PC-3 (cell line): ENCODE measurements around the gene GPD2. TPM values are rescaled to one million over a fixed set of nuclear protein-coding genes. Genes with fewer than 3 reads are reported as not detected.
A peak's percentile ranks its signal among the peaks of the same experiment; 100 is the strongest.

Source experiments
- ATAC-seq: fragments of 200-7000 bp; cut with Tn5 transposase; 2 replicates; pipeline ENCODE4 v1.9.1; 2020; ENCODE audit warnings: mild to moderate bottlenecking, moderate library complexity
- BruUV-seq: library from RNA; stranded (reverse); fragments of 400-500 nt; replicated peaks from 2 replicates; lab custom pipeline; 2021; lab: Mats Ljungman, UMichigan
- CTCF ChIA-PET: fragments of 300-600 bp; sonication (Branson Sonifier 250); formaldehyde crosslinking; loops from one replicate; lab custom pipeline; 2022; ENCODE audit warnings: antibody characterized with exemption; lab: Charles Lee
- POLR2A ChIA-PET: fragments of 300-600 bp; sonication (Branson Sonifier 250); formaldehyde crosslinking; loops from one replicate; lab custom pipeline; 2022; ENCODE audit warnings: antibody characterized with exemption; ENCODE audit not compliant: unreplicated experiment; lab: Charles Lee
- DNase-seq: peaks from one replicate; pipeline ENCODE4 v3.0.0-alpha.2; 2015
- H2AFZ ChIP-seq: fragments of 300-600 bp; sonication (generic); 2 replicates; pipeline ENCODE4 v1.6.0; 2016; ENCODE audit warnings: antibody characterized with exemption, low read length
- H3F3A ChIP-seq: fragments of 300-600 bp; sonication (generic); one replicate; pipeline ENCODE4 v1.6.0; 2017; ENCODE audit warnings: antibody characterized with exemption, low read length, control low read depth, mild to moderate bottlenecking; ENCODE audit not compliant: unreplicated experiment
- H3K27ac ChIP-seq: fragments of 300-600 bp; sonication (generic); 2 replicates; pipeline ENCODE4 v1.5.1; 2016; ENCODE audit warnings: mild to moderate bottlenecking, low read length
- H3K27me3 ChIP-seq: fragments of 300-600 bp; sonication (generic); 2 replicates; pipeline ENCODE4 v1.6.1; 2016; ENCODE audit warnings: low read length, mixed read lengths
- H3K36me3 ChIP-seq: fragments of 300-600 bp; sonication (generic); 2 replicates; pipeline ENCODE4 v1.6.1; 2016; ENCODE audit warnings: low read depth, mixed run types, low read length, mixed read lengths
- H3K4me1 ChIP-seq: fragments of 300-600 bp; sonication (generic); 2 replicates; pipeline ENCODE4 v1.5.1; 2016; ENCODE audit warnings: low read length; ENCODE audit not compliant: insufficient read depth
- H3K4me2 ChIP-seq: fragments of 300-600 bp; sonication (generic); 2 replicates; pipeline ENCODE4 v1.6.0; 2016; ENCODE audit warnings: low read length
- H3K4me3 ChIP-seq: fragments of 300-600 bp; sonication (generic); 2 replicates; pipeline ENCODE4 v1.5.1; 2016; ENCODE audit warnings: mild to moderate bottlenecking, low read length, mixed read lengths
- H3K79me2 ChIP-seq: fragments of 300-600 bp; sonication (generic); 2 replicates; pipeline ENCODE4 v1.6.1; 2017; ENCODE audit warnings: low read length, mixed read lengths
- H3K9ac ChIP-seq: fragments of 300-600 bp; sonication (generic); 2 replicates; pipeline ENCODE4 v1.6.0; 2016; ENCODE audit warnings: mild to moderate bottlenecking, low read length
- H3K9me2 ChIP-seq: fragments of 300-600 bp; sonication (generic); replicated peaks from 2 replicates; pipeline ENCODE4 v1.6.1; 2016; ENCODE audit warnings: mixed run types, low read length, mixed read lengths
- H3K9me3 ChIP-seq: fragments of 300-600 bp; sonication (generic); 2 replicates; pipeline ENCODE4 v1.6.1; 2016; ENCODE audit warnings: low read length, mixed read lengths
- H4K20me1 ChIP-seq: fragments of 300-600 bp; sonication (generic); 2 replicates; pipeline ENCODE4 v1.6.1; 2016; ENCODE audit warnings: low read length, mixed read lengths
- CTCF ChIP-seq: fragments of 300-600 bp; sonication (generic); conservative IDR thresholded peaks from 2 replicates; pipeline ENCODE4 v1.5.1; 2017; ENCODE audit warnings: antibody characterized with exemption, low read depth, mild to moderate bottlenecking, low read length
- EZH2 ChIP-seq: fragments of 300-600 bp; sonication (generic); IDR thresholded peaks from one replicate; pipeline ENCODE4 v1.6.1; 2017; ENCODE audit warnings: antibody characterized with exemption, mild to moderate bottlenecking, low read length; ENCODE audit not compliant: unreplicated experiment
- EZH2phosphoT487 ChIP-seq: fragments of 300-600 bp; sonication (generic); IDR thresholded peaks from 2 replicates; pipeline ENCODE4 v1.6.1; 2018; ENCODE audit warnings: mild to moderate bottlenecking, antibody characterized with exemption, low read length, borderline replicate concordance
- intact Hi-C: fragments of 100-400 bp; cut with micrococcal nuclease; formaldehyde crosslinking; loops from 2 replicates; pipeline ENCODE4 v1.9.0; 2023
- total RNA-seq: library from RNA; depleted of rRNA; stranded (reverse); fragments of >200 nt; gene quantifications from 2 replicates; pipeline ENCODE4 v1.2.3, GENCODE V29; 2014

The GPD2 gene
- total RNA-seq, 1 experiment from 2014 or later, result 107 TPM

GRCh38 chr2:156437931-156438410 is 1.8 kb downstream of the GPD2 start:
- Histone ChIP-seq H3F3A (no peaks in the 10 kb centered on the region), H3K79me2 (peaks cover 63% of the 10 kb centered on the region), H3K36me3 (no peaks in the 10 kb centered on the region), H3K4me1 (peaks cover 42% of the 10 kb centered on the region), H3K27ac (peak overlapping the region; percentile 91), H3K4me3 (peak overlapping the region; percentile 74), H3K9me3 (no peaks in the 10 kb centered on the region), H3K9ac (no peak overlapping the region; the same call in 1 of the 2 replicates), H2AFZ (no peak overlapping the region), H3K9me2 (no peaks in the 10 kb centered on the region), H3K27me3 (no peaks in the 10 kb centered on the region), H4K20me1 (no peaks in the 10 kb centered on the region), H3K4me2 (peak overlapping the region; percentile 87)
- CTCF ChIA-PET, result interaction anchor here (0.7 kb wide), 1 partner anchor 49 kb away, joined by 3 read pairs; no protein-coding TSS in a partner anchor
- no TSS peak for BruUV-seq
- POLR2A ChIA-PET, result no interaction called here
- peak; percentile 49 for DNase-seq
- no peak for TF ChIP-seq CTCF
- TF ChIP-seq EZH2, result no peak
- TF ChIP-seq EZH2phosphoT487, result no peak
- ATAC-seq, result no peak
- intact Hi-C loops, result loop anchor here (2.0 to 10.0 kb wide), 6 partner anchors 17 to 723 kb away; no protein-coding TSS in a partner anchor

DNA sequence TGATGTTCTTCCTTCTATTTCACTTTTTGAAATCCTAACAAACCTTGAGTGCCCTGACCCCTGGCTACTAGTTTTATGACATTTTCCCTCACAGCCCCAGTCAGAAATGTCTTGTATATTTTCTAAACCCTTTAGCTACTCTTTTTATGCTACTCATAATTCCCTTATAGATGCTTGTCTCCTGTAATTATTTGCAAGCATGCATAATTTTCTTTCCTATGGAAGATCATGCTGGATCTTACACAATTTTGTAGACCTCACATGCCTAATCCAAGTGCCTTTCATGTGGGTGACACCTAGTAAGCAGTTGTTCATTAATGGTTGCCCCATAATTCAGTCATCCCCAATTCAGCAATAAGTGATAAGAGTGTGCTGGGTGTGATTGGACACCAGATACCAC is 6.9 kb downstream of the GPD2 start:
- Histone ChIP-seq H3K79me2 (peaks cover 78% of the 10 kb centered on the region), H3K27me3 (no peaks in the 10 kb centered on the region), H2AFZ (no peak overlapping the region), H3F3A (no peaks in the 10 kb centered on the region), H3K4me2 (no peak overlapping the region), H3K4me1 (peaks cover 23% of the 10 kb centered on the region), H4K20me1 (no peaks in the 10 kb centered on the region), H3K9me2 (no peaks in the 10 kb centered on the region), H3K4me3 (no peak overlapping the region), H3K9me3 (no peaks in the 10 kb centered on the region), H3K36me3 (no peaks in the 10 kb centered on the region), H3K27ac (no peak overlapping the region), H3K9ac (no peak overlapping the region)
- ChIA-PET CTCF (no interaction called here), POLR2A (no interaction called here)
- ATAC-seq, result no peak
- no peak for DNase-seq
- no peak for TF ChIP-seq EZH2
- TF ChIP-seq CTCF, result no peak
- no peak for TF ChIP-seq EZH2phosphoT487
- intact Hi-C loops, result no loop called here
- no TSS peak for BruUV-seq
